Vagina (tissue), 2 donors: ENCODE results near the gene MAGEF1.

ENCODE experiments used
- POLR2A ChIP-seq, 2 donors: fragments of 450-650 bp; IDR thresholded peaks; one replicate each; pipeline ENCODE4 v1.6.1; 2017; ENCODE audit warnings: antibody characterized with exemption in 2 of 2, mild to moderate bottlenecking in 2 of 2, moderate library complexity in 2 of 2
- TF ChIP-seq, protein P1 (sequence below), 3 experiments: fragments of 450-650 bp in 2 of 3; fragments of 200-600 bp in 1 of 3; sonication (generic) in 1 of 3; IDR thresholded peaks; one replicate each; pipeline ENCODE4 v1.5.1; 2017 to 2019; ENCODE audit warnings: antibody characterized with exemption in 3 of 3, mild to moderate bottlenecking in 2 of 3, moderate library complexity in 2 of 3

DNA sequence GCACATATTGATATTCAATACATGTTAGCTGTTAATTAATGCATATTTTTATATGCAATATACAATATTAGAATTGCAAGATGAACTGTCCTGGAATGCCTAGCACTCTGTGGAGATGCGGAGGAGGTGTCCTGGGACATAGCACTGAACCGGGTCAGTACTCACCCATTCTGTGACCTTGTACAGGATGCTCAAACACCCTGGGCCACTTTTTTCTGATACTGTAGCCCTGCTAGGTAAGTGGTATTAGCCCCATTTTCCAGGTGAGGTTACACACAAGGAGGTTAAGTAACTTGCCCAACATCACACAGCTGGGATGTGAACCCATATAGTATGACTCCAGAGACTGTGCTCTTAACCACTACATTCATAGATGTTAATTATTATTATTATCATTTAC, 1.7 kb upstream of the MAGEF1 start:
- no peak for TF ChIP-seq POLR2A (IDR thresholded peaks at IDR 0.05)
- TF ChIP-seq, protein P1, sequence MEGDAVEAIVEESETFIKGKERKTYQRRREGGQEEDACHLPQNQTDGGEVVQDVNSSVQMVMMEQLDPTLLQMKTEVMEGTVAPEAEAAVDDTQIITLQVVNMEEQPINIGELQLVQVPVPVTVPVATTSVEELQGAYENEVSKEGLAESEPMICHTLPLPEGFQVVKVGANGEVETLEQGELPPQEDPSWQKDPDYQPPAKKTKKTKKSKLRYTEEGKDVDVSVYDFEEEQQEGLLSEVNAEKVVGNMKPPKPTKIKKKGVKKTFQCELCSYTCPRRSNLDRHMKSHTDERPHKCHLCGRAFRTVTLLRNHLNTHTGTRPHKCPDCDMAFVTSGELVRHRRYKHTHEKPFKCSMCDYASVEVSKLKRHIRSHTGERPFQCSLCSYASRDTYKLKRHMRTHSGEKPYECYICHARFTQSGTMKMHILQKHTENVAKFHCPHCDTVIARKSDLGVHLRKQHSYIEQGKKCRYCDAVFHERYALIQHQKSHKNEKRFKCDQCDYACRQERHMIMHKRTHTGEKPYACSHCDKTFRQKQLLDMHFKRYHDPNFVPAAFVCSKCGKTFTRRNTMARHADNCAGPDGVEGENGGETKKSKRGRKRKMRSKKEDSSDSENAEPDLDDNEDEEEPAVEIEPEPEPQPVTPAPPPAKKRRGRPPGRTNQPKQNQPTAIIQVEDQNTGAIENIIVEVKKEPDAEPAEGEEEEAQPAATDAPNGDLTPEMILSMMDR (IDR thresholded peaks at IDR 0.05): no peak
